GM12874 (cell line): ENCODE data around the gene RNF40.

Source experiments
- TF ChIP-seq, protein P1 (sequence below): IDR thresholded peaks from 2 replicates; pipeline ENCODE4 v1.5.1; 2011; ENCODE audit warnings: low read depth, mild to moderate bottlenecking, control low read depth, low read length, moderate library complexity; ENCODE audit not compliant: insufficient read depth

Gene RNF40

GRCh38 chr16:30808146-30808545 lies 46.0 kb downstream of the RNF40 start:
- TF ChIP-seq, protein P1, sequence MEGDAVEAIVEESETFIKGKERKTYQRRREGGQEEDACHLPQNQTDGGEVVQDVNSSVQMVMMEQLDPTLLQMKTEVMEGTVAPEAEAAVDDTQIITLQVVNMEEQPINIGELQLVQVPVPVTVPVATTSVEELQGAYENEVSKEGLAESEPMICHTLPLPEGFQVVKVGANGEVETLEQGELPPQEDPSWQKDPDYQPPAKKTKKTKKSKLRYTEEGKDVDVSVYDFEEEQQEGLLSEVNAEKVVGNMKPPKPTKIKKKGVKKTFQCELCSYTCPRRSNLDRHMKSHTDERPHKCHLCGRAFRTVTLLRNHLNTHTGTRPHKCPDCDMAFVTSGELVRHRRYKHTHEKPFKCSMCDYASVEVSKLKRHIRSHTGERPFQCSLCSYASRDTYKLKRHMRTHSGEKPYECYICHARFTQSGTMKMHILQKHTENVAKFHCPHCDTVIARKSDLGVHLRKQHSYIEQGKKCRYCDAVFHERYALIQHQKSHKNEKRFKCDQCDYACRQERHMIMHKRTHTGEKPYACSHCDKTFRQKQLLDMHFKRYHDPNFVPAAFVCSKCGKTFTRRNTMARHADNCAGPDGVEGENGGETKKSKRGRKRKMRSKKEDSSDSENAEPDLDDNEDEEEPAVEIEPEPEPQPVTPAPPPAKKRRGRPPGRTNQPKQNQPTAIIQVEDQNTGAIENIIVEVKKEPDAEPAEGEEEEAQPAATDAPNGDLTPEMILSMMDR, result no peak

DNA sequence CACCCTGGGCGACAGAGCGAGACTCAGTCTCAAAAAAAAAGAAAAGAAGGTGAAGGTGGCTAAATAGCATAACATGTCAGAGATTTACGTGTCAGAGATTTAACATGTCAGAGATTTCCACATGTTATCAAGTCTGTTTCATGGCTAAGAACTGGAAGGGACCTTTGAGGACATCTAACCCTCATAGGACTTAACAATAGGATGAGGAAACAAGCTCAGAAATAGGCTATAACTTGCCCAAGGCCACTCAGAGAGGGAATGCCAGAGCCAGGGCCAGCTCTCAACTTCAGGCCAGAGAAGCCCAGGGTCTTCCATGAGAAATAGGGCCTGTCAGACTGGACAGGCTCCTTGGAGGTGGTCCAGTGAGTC lies 51.7 kb downstream of the RNF40 start:
- TF ChIP-seq, protein P1, result no peak

DNA sequence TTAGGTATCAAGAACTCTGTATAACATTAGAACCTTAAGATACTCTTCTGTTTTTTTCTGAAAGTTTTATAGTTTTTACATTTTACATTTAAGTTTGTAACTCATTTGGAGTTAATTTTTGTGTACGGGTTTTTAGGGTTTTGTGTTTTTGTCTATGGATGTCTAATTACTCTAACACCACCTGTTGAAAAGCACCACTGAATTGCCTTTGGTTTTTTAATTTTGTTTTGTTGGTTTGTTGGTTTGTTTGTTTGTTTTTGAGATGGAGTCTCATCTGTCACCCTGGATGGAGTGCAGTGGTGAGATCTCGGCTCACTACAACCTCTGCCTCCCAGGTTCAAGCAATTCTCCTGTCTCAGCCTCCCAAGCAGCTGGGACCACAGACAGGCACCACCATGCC lies 54.6 kb downstream of the RNF40 start:
- TF ChIP-seq, protein P1, result no peak

- TF ChIP-seq, protein P1, result no peak
Measured at GRCh38 chr16:30820952-30821421, 58.9 kb downstream of the RNF40 start.

- TF ChIP-seq, protein P1, result no peak
Measured at GRCh38 chr16:30821891-30822290, 59.8 kb downstream of the RNF40 start.
